Esophagus muscularis mucosa (tissue), 4 donors: ENCODE data around the gene AGAP1. TPM values are rescaled to one million over a fixed set of nuclear protein-coding genes. Genes with fewer than 3 reads are reported as not detected.

Experiments used
- DNase-seq: peaks from one replicate; pipeline ENCODE4 v3.0.0-alpha.2; 2017; ENCODE audit errors: extremely low spot score
- H3K27ac ChIP-seq, 4 donors: fragments of 200-600 bp; sonication (generic); replicated peaks in 1 of 4; 1 replicate in 3 of 4; 2 replicates in 1 of 4; pipeline ENCODE4 v1.5.1; 2016 to 2019; ENCODE audit warnings: mild to moderate bottlenecking in 1 of 4
- H3K27me3 ChIP-seq, 4 donors: fragments of 200-600 bp; sonication (generic); one replicate each; pipeline versions ENCODE4 v1.5.1 to v1.6.0; 2016 to 2019
- H3K36me3 ChIP-seq, 4 donors: fragments of 200-600 bp; sonication (generic); one replicate each; pipeline ENCODE4 v1.5.1; 2016 to 2019
- H3K4me1 ChIP-seq, 4 donors: fragments of 200-600 bp; sonication (generic); one replicate each; pipeline ENCODE4 v1.5.1; 2016 to 2019
- H3K4me3 ChIP-seq, 4 donors: fragments of 200-600 bp; sonication (generic); 1 replicate in 2 of 4; 2 replicates in 2 of 4; pipeline ENCODE4 v1.5.1; 2016 to 2019; ENCODE audit warnings: mild to moderate bottlenecking in 4 of 4, moderate library complexity in 1 of 4
- H3K9me3 ChIP-seq, 4 donors: fragments of 200-600 bp; sonication (generic); 1 replicate in 3 of 4; 2 replicates in 1 of 4; pipeline ENCODE4 v1.5.1; 2016 to 2019
- CTCF ChIP-seq, 3 experiments: fragments of 200-600 bp in 2 of 3; fragments of 450-650 bp in 1 of 3; sonication (generic) in 2 of 3; IDR thresholded peaks; one replicate each; pipeline ENCODE4 v1.5.1; 2017 to 2019; ENCODE audit warnings: antibody characterized with exemption in 3 of 3, mild to moderate bottlenecking in 2 of 3, moderate library complexity in 1 of 3
- EP300 ChIP-seq: sonication (generic); formaldehyde crosslinking; IDR thresholded peaks from one replicate; pipeline ENCODE4 v1.6.1; 2017; ENCODE audit warnings: antibody characterized with exemption
- POLR2A ChIP-seq: fragments of 450-650 bp; IDR thresholded peaks from one replicate; pipeline ENCODE4 v1.6.1; 2017; ENCODE audit warnings: antibody characterized with exemption, moderate library complexity, mild to moderate bottlenecking, low read depth
- POLR2AphosphoS5 ChIP-seq, 2 donors: sonication (generic); formaldehyde crosslinking; IDR thresholded peaks; one replicate each; pipeline ENCODE4 v1.6.1; 2017; ENCODE audit warnings: antibody characterized with exemption in 2 of 2
- WGBS: methylation state at CpG from one replicate; pipeline ENCODE4 v1.1.5; 2018; 5-methylcytosine and 5-hydroxymethylcytosine counted together
- intact Hi-C: fragments of 100-400 bp; cut with DNase I; formaldehyde crosslinking; loops from one replicate; pipeline ENCODE4 v1.15.1; 2023
- total RNA-seq, 4 donors: library from RNA; depleted of rRNA; stranded (reverse); fragments of >200 nt; gene quantifications; one replicate each; pipeline versions ENCODE4 v1.1.0 to v1.2.1, GENCODE V29; 2016

AGAP1 gene
- total RNA-seq, 4 donors from 2014 or later, result 37.9 to 62.4 (median 47.2) TPM

GRCh38 chr2:235598532-235599531, 105.0 kb downstream of the AGAP1 start:
- Histone ChIP-seq H3K27ac (peak overlapping the region in 1 of 4 donors; percentile 25), H3K4me1 (peaks cover 3 to 45% (median 36%) of the 10 kb centered on the region in 4 donors), H3K9me3 (no peaks in the 10 kb centered on the region), H3K27me3 (no peaks in the 10 kb centered on the region), H3K4me3 (no peak overlapping the region), H3K36me3 (no peaks in the 10 kb centered on the region)
- TF ChIP-seq EP300 (no peak), CTCF (IDR thresholded peaks at IDR 0.05) (no peak), POLR2AphosphoS5 (IDR thresholded peaks at IDR 0.05) (no peak), POLR2A (no peak)
- WGBS, result 71% methylated on average over 20 of the region's 20 CpGs
- no peak for DNase-seq
- intact Hi-C loops, result no loop called here

GRCh38 chr2:235599596-235600338, 105.9 kb downstream of the AGAP1 start:
- Histone ChIP-seq H3K9me3 (no peaks in the 10 kb centered on the region), H3K27ac (peak overlapping the region in 2 of 4 donors; percentile 22 to 25), H3K4me1 (peaks cover 3 to 45% (median 37%) of the 10 kb centered on the region in 4 donors), H3K27me3 (no peaks in the 10 kb centered on the region), H3K4me3 (no peak overlapping the region), H3K36me3 (no peaks in the 10 kb centered on the region)
- TF ChIP-seq EP300, result no peak
- TF ChIP-seq CTCF (IDR thresholded peaks at IDR 0.05), result no peak
- no peak for TF ChIP-seq POLR2A
- no peak for TF ChIP-seq POLR2AphosphoS5 (IDR thresholded peaks at IDR 0.05)
- intact Hi-C loops, result no loop called here
- DNase-seq, result no peak
- WGBS, result 67% methylated on average over 16 of the region's 16 CpGs

- H3K27ac ChIP-seq, result peak overlapping the region in 2 of 4 donors; percentile 22 to 25
- intact Hi-C loops, result no loop called here
- H3K27me3 ChIP-seq, result no peaks in the 10 kb centered on the region
- no peaks in the 10 kb centered on the region for H3K36me3 ChIP-seq
- TF ChIP-seq POLR2AphosphoS5 (IDR thresholded peaks at IDR 0.05), result no peak
- TF ChIP-seq POLR2A, result no peak
- no peak for TF ChIP-seq EP300
- no peak for TF ChIP-seq CTCF (IDR thresholded peaks at IDR 0.05)
- DNase-seq, result no peak
- H3K4me3 ChIP-seq, result no peak overlapping the region
- 86% methylated on average over 4 of the region's 4 CpGs for WGBS
- H3K4me1 ChIP-seq, result peaks cover 2 to 47% (median 38%) of the 10 kb centered on the region in 4 donors
- no peaks in the 10 kb centered on the region for H3K9me3 ChIP-seq
These were observed 106.6 kb downstream of the AGAP1 start for GRCh38 chr2:235600406-235600805.

GRCh38 chr2:235600926-235601325, 107.1 kb downstream of the AGAP1 start:
- Histone ChIP-seq H3K4me1 (peaks cover 5 to 47% (median 38%) of the 10 kb centered on the region in 4 donors), H3K36me3 (no peaks in the 10 kb centered on the region), H3K27me3 (no peaks in the 10 kb centered on the region), H3K9me3 (no peaks in the 10 kb centered on the region), H3K4me3 (no peak overlapping the region), H3K27ac (no peak overlapping the region)
- intact Hi-C loops, result no loop called here
- TF ChIP-seq EP300, result no peak
- no peak for TF ChIP-seq POLR2AphosphoS5 (IDR thresholded peaks at IDR 0.05)
- TF ChIP-seq CTCF (IDR thresholded peaks at IDR 0.05), result no peak
- TF ChIP-seq POLR2A, result no peak
- 88% methylated on average over 5 of the region's 5 CpGs for WGBS
- DNase-seq, result no peak
